ENCODE measurements around the gene HRCT1. TPM values are rescaled to one million over a fixed set of nuclear protein-coding genes. Genes with fewer than 3 reads are reported as not detected.
A peak's percentile ranks its signal among the peaks of the same experiment; 100 is the strongest.
"Not testable (repeated sequence)": the region's sequence is repeated elsewhere in the genome, so short reads cannot be mapped to it uniquely, and the experiment has no call there.

Gene HRCT1
- total RNA-seq, 6 experiments from 2014 or later: 0.40 to 1.4 (median 0.98) TPM

GRCh38 chr9:35909687-35910612 is 3.9 kb downstream of the HRCT1 start:
- no peaks in the 10 kb centered on the region for H3K36me3 ChIP-seq
- no peaks in the 10 kb centered on the region for H3K27me3 ChIP-seq
- H3K4me1 ChIP-seq: peaks cover 0 to 62% (median 18%) of the 10 kb centered on the region in 4 donors
- peak overlapping the region in 1 of 3 donors; percentile 1 for H3K4me3 ChIP-seq
- DNase-seq (no peak), ATAC-seq (no peak)
- no peaks in the 10 kb centered on the region for H3K9me3 ChIP-seq
- WGBS (ENCODE audit: insufficient coverage, low coverage, low lambda C conversion rate, missing lambda C conversion rate): 80% methylated on average over 3 of the region's 34 CpGs
- H3K27ac ChIP-seq: peak overlapping the region; percentile 53 to 69 (median 62)
- intact Hi-C loops (cut with DNase I): loop anchor here in 1 of 2 donors (5.0 kb wide), 1 partner anchor 32 kb away; no protein-coding TSS in a partner anchor
- TF ChIP-seq POLR2A (IDR thresholded peaks at IDR 0.05): no peak
- TF ChIP-seq CTCF (IDR thresholded peaks at IDR 0.05): no peak

- Histone ChIP-seq H3K27ac (peak overlapping the region in 2 of 3 donors; percentile 45 to 62), H3K36me3 (no peaks in the 10 kb centered on the region), H3K4me3 (no peak overlapping the region), H3K27me3 (no peaks in the 10 kb centered on the region), H3K4me1 (peaks cover 0 to 54% (median 15%) of the 10 kb centered on the region in 4 donors), H3K9me3 (no peaks in the 10 kb centered on the region)
- TF ChIP-seq CTCF (IDR thresholded peaks at IDR 0.05) (peak; percentile 49 to 67 (median 59)), POLR2A (IDR thresholded peaks at IDR 0.05) (no peak)
- intact Hi-C loops (cut with DNase I): no loop called here
- 33% methylated on average over 6 of the region's 14 CpGs for WGBS (ENCODE audit: insufficient coverage, low coverage, low lambda C conversion rate, missing lambda C conversion rate)
- peak in 1 of 3 donors; percentile 68 for DNase-seq
- ATAC-seq: peak; percentile 37 to 61 (median 54)
Measured at GRCh38 chr9:35910613-35911359, 4.8 kb downstream of the HRCT1 start.

- intact Hi-C loops (cut with DNase I): no loop called here
- TF ChIP-seq POLR2A (IDR thresholded peaks at IDR 0.05) (no peak), CTCF (IDR thresholded peaks at IDR 0.05) (no peak)
- Histone ChIP-seq H3K27ac (peak overlapping the region in 2 of 3 donors; percentile 45 to 62), H3K4me3 (no peak overlapping the region), H3K4me1 (peaks cover 0 to 53% (median 13%) of the 10 kb centered on the region in 4 donors), H3K9me3 (no peaks in the 10 kb centered on the region), H3K36me3 (no peaks in the 10 kb centered on the region), H3K27me3 (no peaks in the 10 kb centered on the region)
- no peak for DNase-seq
- 68% methylated on average over 5 of the region's 10 CpGs for WGBS (ENCODE audit: insufficient coverage, low coverage, low lambda C conversion rate, missing lambda C conversion rate)
- ATAC-seq: no peak
Measured at GRCh38 chr9:35911690-35912089, 5.7 kb downstream of the HRCT1 start.

- H3K4me3 ChIP-seq: no peak overlapping the region
- H3K4me1 ChIP-seq: peaks cover 0 to 47% (median 4%) of the 10 kb centered on the region in 4 donors
- no peak overlapping the region for H3K27ac ChIP-seq
- no peaks in the 10 kb centered on the region for H3K9me3 ChIP-seq
- 40% methylated on average over 5 of the region's 10 CpGs for WGBS (ENCODE audit: insufficient coverage, low coverage, low lambda C conversion rate, missing lambda C conversion rate)
- TF ChIP-seq CTCF (IDR thresholded peaks at IDR 0.05) (no peak), POLR2A (IDR thresholded peaks at IDR 0.05) (no peak)
- peak; percentile 23 to 58 (median 30) for ATAC-seq
- DNase-seq: peak in 1 of 3 donors; percentile 75
- intact Hi-C loops (cut with DNase I): no loop called here
- no peaks in the 10 kb centered on the region for H3K27me3 ChIP-seq
- H3K36me3 ChIP-seq: no peaks in the 10 kb centered on the region
Measured at GRCh38 chr9:35912791-35913400, 6.9 kb downstream of the HRCT1 start.

- H3K36me3 ChIP-seq; ATAC-seq; DNase-seq; H3K27me3 ChIP-seq; H3K27ac ChIP-seq; H3K9me3 ChIP-seq; intact Hi-C loops (cut with DNase I); H3K4me3 ChIP-seq: not testable (repeated sequence)
- H3K4me1 ChIP-seq: peaks cover 0 to 44% (median 3%) of the 10 kb centered on the region in 4 donors
Measured at GRCh38 chr9:35913429-35913828, 7.4 kb downstream of the HRCT1 start.
